GM23338 (cell line): Measurements from ENCODE around the gene AIP.

Source experiments
- EZH2 ChIP-seq: fragments of 200-600 bp; sonication (generic); IDR thresholded peaks from one replicate; pipeline ENCODE4 v1.8.0; 2017; ENCODE audit warnings: antibody characterized with exemption, mild to moderate bottlenecking, low read depth; ENCODE audit not compliant: unreplicated experiment
- EZH2phosphoT487 ChIP-seq: fragments of 200-600 bp; sonication (generic); IDR thresholded peaks from one replicate; pipeline ENCODE4 v1.8.1; 2018; ENCODE audit warnings: antibody characterized with exemption; ENCODE audit not compliant: unreplicated experiment
- POLR2AphosphoS5 ChIP-seq: IDR thresholded peaks from 2 replicates; pipeline ENCODE4 v1.6.1; 2016; ENCODE audit warnings: antibody characterized with exemption, low read depth
- ZNF331 ChIP-seq: fragments of 250-450 bp; sonication (Bioruptor Pico); IDR thresholded peaks from 2 replicates; pipeline ENCODE4 v1.5.0; 2020; ENCODE audit warnings: low read depth, mild to moderate bottlenecking, moderate library complexity
- TF ChIP-seq, protein P1 (sequence below), 2 experiments: fragments of 200-600 bp in 1 of 2; sonication (generic) in 1 of 2; conservative IDR thresholded peaks; 2 replicates each; pipeline versions ENCODE4 v1.5.1 to v1.6.1; 2016 to 2017; ENCODE audit warnings: antibody characterized with exemption in 2 of 2, low read depth in 2 of 2, mild to moderate bottlenecking in 2 of 2, moderate library complexity in 1 of 2

- TF ChIP-seq, protein P1, sequence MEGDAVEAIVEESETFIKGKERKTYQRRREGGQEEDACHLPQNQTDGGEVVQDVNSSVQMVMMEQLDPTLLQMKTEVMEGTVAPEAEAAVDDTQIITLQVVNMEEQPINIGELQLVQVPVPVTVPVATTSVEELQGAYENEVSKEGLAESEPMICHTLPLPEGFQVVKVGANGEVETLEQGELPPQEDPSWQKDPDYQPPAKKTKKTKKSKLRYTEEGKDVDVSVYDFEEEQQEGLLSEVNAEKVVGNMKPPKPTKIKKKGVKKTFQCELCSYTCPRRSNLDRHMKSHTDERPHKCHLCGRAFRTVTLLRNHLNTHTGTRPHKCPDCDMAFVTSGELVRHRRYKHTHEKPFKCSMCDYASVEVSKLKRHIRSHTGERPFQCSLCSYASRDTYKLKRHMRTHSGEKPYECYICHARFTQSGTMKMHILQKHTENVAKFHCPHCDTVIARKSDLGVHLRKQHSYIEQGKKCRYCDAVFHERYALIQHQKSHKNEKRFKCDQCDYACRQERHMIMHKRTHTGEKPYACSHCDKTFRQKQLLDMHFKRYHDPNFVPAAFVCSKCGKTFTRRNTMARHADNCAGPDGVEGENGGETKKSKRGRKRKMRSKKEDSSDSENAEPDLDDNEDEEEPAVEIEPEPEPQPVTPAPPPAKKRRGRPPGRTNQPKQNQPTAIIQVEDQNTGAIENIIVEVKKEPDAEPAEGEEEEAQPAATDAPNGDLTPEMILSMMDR (conservative IDR thresholded peaks at IDR 0.05; ENCODE audit: low read depth in 2 of 2) = no peak
- TF ChIP-seq POLR2AphosphoS5 = no peak
- no peak for TF ChIP-seq ZNF331 (CRISPR knock-in tag)
- TF ChIP-seq EZH2 = no peak
- TF ChIP-seq EZH2phosphoT487 = no peak
Measured at GRCh38 chr11:67494371-67495233, 11.8 kb downstream of the AIP start.
